ENCODE results near the gene SDC3. TPM values are rescaled to one million over a fixed set of nuclear protein-coding genes. Genes with fewer than 3 reads are reported as not detected.

The SDC3 gene
- total RNA-seq, 1 experiment from 2014 or later: 10.0 TPM

- CTCF ChIA-PET: no interaction called here
- no peak overlapping the region for H3K4me2 ChIP-seq (ENCODE audit: low read length)
- DNase-seq: no peak
- no peak overlapping the region for H3K9ac ChIP-seq (ENCODE audit: low read length)
- TF ChIP-seq, protein P1, sequence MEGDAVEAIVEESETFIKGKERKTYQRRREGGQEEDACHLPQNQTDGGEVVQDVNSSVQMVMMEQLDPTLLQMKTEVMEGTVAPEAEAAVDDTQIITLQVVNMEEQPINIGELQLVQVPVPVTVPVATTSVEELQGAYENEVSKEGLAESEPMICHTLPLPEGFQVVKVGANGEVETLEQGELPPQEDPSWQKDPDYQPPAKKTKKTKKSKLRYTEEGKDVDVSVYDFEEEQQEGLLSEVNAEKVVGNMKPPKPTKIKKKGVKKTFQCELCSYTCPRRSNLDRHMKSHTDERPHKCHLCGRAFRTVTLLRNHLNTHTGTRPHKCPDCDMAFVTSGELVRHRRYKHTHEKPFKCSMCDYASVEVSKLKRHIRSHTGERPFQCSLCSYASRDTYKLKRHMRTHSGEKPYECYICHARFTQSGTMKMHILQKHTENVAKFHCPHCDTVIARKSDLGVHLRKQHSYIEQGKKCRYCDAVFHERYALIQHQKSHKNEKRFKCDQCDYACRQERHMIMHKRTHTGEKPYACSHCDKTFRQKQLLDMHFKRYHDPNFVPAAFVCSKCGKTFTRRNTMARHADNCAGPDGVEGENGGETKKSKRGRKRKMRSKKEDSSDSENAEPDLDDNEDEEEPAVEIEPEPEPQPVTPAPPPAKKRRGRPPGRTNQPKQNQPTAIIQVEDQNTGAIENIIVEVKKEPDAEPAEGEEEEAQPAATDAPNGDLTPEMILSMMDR (conservative IDR thresholded peaks at IDR 0.05; ENCODE audit: low read depth, low read length): no peak
- TF ChIP-seq EZH2phosphoT487 (IDR thresholded peaks at IDR 0.05; ENCODE audit: borderline replicate concordance, low read length) (no peak), EZH2 (IDR thresholded peaks at IDR 0.05; ENCODE audit: low read length, unreplicated experiment) (no peak)
- no peak overlapping the region for H3K4me3 ChIP-seq (ENCODE audit: low read length)
- peaks cover 11% of the 10 kb centered on the region for H3K4me1 ChIP-seq (ENCODE audit: insufficient read depth, low read length)
- POLR2A ChIA-PET (ENCODE audit: unreplicated experiment): no interaction called here
- H3K27ac ChIP-seq (ENCODE audit: low read length): no peak overlapping the region
- H3F3A ChIP-seq (ENCODE audit: low read length, unreplicated experiment): no peaks in the 10 kb centered on the region
- H3K79me2 ChIP-seq (ENCODE audit: low read length): no peaks in the 10 kb centered on the region
- no peaks in the 10 kb centered on the region for H3K36me3 ChIP-seq (ENCODE audit: low read depth, low read length)
- H3K27me3 ChIP-seq (ENCODE audit: low read length): no peaks in the 10 kb centered on the region
- H4K20me1 ChIP-seq (ENCODE audit: low read length): no peaks in the 10 kb centered on the region
- no peaks in the 10 kb centered on the region for H3K9me2 ChIP-seq (replicated peaks; ENCODE audit: low read length)
- no peaks in the 10 kb centered on the region for H3K9me3 ChIP-seq (ENCODE audit: low read length)
- no TSS peak for BruUV-seq (replicated peaks)
- no peak for ATAC-seq
- H2AFZ ChIP-seq (ENCODE audit: low read length): no peak overlapping the region
- intact Hi-C loops (cut with micrococcal nuclease): no loop called here
Measured at GRCh38 chr1:30883389-30884172, 25.0 kb downstream of the SDC3 start.

GRCh38 chr1:30882678-30883388 is 25.7 kb downstream of the SDC3 start:
- ATAC-seq (no peak), DNase-seq (no peak)
- POLR2A ChIA-PET (ENCODE audit: unreplicated experiment): no interaction called here
- Histone ChIP-seq H3K79me2 (ENCODE audit: low read length) (no peaks in the 10 kb centered on the region), H4K20me1 (ENCODE audit: low read length) (no peaks in the 10 kb centered on the region), H3K9ac (ENCODE audit: low read length) (no peak overlapping the region), H2AFZ (ENCODE audit: low read length) (no peak overlapping the region), H3K9me3 (ENCODE audit: low read length) (no peaks in the 10 kb centered on the region), H3K4me2 (ENCODE audit: low read length) (no peak overlapping the region), H3K9me2 (replicated peaks; ENCODE audit: low read length) (no peaks in the 10 kb centered on the region), H3K4me3 (ENCODE audit: low read length) (no peak overlapping the region), H3K27ac (ENCODE audit: low read length) (no peak overlapping the region), H3K36me3 (ENCODE audit: low read depth, low read length) (no peaks in the 10 kb centered on the region), H3F3A (ENCODE audit: low read length, unreplicated experiment) (no peaks in the 10 kb centered on the region), H3K27me3 (ENCODE audit: low read length) (no peaks in the 10 kb centered on the region), H3K4me1 (ENCODE audit: insufficient read depth, low read length) (peaks cover 11% of the 10 kb centered on the region)
- intact Hi-C loops (cut with micrococcal nuclease): no loop called here
- TF ChIP-seq, protein P1 (conservative IDR thresholded peaks at IDR 0.05; ENCODE audit: low read depth, low read length): no peak
- TF ChIP-seq EZH2phosphoT487 (IDR thresholded peaks at IDR 0.05; ENCODE audit: borderline replicate concordance, low read length): no peak
- TF ChIP-seq EZH2 (IDR thresholded peaks at IDR 0.05; ENCODE audit: low read length, unreplicated experiment): no peak
- BruUV-seq (replicated peaks): no TSS peak
- CTCF ChIA-PET: no interaction called here
